OCI-LY3 (cell line): ENCODE results near the gene CTNNB1.

Source experiments
- EZH2phosphoT487 ChIP-seq: fragments of 200-600 bp; shearing (Covaris generic); IDR thresholded peaks from 2 replicates; pipeline ENCODE4 v1.6.1; 2018; ENCODE audit warnings: antibody characterized with exemption, mixed run types, low read depth
- TF ChIP-seq, protein P1 (sequence below): fragments of 200-600, 300-600 bp; sonication (generic); IDR thresholded peaks from 2 replicates; pipeline ENCODE4 v1.5.1; 2014; ENCODE audit warnings: antibody characterized with exemption, low read length, low read depth

- TF ChIP-seq, protein P1, sequence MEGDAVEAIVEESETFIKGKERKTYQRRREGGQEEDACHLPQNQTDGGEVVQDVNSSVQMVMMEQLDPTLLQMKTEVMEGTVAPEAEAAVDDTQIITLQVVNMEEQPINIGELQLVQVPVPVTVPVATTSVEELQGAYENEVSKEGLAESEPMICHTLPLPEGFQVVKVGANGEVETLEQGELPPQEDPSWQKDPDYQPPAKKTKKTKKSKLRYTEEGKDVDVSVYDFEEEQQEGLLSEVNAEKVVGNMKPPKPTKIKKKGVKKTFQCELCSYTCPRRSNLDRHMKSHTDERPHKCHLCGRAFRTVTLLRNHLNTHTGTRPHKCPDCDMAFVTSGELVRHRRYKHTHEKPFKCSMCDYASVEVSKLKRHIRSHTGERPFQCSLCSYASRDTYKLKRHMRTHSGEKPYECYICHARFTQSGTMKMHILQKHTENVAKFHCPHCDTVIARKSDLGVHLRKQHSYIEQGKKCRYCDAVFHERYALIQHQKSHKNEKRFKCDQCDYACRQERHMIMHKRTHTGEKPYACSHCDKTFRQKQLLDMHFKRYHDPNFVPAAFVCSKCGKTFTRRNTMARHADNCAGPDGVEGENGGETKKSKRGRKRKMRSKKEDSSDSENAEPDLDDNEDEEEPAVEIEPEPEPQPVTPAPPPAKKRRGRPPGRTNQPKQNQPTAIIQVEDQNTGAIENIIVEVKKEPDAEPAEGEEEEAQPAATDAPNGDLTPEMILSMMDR, result no peak
- TF ChIP-seq EZH2phosphoT487, result no peak
Measured at GRCh38 chr3:41164777-41165176, 34.5 kb upstream of the CTNNB1 start.
